ENCODE data around the gene BRINP1.

GRCh38 chr9:119370816-119371215 lies 1.6 kb upstream of the BRINP1 start:
- no peak for TF ChIP-seq CTCF (IDR thresholded peaks at IDR 0.05; ENCODE audit: insufficient read depth, low read length, poor library complexity, severe bottlenecking)
- TF ChIP-seq EZH2phosphoT487 (conservative IDR thresholded peaks at IDR 0.05; ENCODE audit: low read length): no peak
